GM23248 (cell line): ENCODE results near the gene SLC36A3.

Experiments used
- EZH2 ChIP-seq: fragments of 200-600 bp; sonication (generic); IDR thresholded peaks from 2 replicates; pipeline ENCODE4 v1.6.1; 2018; ENCODE audit warnings: antibody characterized with exemption, mild to moderate bottlenecking; ENCODE audit not compliant: insufficient read depth, poor library complexity, severe bottlenecking
- EZH2phosphoT487 ChIP-seq: fragments of 200-600 bp; sonication (generic); IDR thresholded peaks from 2 replicates; pipeline ENCODE4 v1.6.1; 2018; ENCODE audit warnings: antibody characterized with exemption, moderate library complexity, mild to moderate bottlenecking, low read depth; ENCODE audit not compliant: insufficient read depth

DNA sequence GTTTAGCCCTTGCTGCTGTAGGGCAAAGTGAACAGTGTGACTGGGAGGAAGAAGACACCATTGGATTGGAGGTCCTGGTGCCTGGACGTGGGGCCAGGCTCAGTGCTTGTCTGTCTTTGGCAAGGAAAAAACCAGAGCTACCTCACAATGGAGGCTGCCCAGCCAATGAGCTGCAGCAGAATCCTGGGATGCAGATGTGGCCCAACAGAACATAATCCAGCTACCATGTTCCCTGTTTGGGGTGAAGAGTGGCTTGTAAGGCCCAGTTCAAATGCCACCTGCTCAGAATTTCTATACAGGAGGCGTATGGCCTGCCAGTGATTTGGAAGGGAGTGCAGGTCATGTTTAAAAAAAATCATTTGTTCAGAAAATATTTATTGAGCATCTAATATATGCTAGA is at the start of gene SLC36A3:
- no peak for TF ChIP-seq EZH2phosphoT487
- TF ChIP-seq EZH2 = no peak
